ENCODE measurements around the gene KRTAP4-11.
"Not testable (repeated sequence)": the region's sequence is repeated elsewhere in the genome, so short reads cannot be mapped to it uniquely, and the experiment has no call there.

KRTAP4-11 gene

GRCh38 chr17:41083427-41083826, 34.7 kb downstream of the KRTAP4-11 start:
- DNase-seq = not testable (repeated sequence)

GRCh38 chr17:41082626-41083025, 35.5 kb downstream of the KRTAP4-11 start:
- DNase-seq = no peak

DNA sequence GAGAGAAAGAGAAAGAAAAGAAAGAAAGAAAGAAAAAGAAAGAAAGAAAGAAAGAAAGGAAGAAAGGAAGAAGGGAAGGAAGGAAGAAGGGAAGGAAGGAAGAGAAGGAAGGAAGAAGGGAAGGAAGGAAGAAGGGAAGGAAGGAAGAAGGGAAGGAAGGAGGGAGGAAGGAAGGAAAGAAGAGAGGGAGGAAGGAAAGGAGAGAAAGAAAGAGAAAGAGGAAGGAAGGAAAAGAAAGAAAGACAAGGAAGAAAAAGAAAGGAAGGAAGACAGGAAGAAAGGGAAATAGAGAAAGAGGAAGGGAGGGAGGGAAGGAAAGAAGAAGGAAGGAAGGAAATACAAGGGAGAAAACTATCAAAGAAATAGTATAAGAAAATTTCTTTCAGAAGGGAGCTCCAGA, 41.4 kb downstream of the KRTAP4-11 start:
- no peak for DNase-seq

DNA sequence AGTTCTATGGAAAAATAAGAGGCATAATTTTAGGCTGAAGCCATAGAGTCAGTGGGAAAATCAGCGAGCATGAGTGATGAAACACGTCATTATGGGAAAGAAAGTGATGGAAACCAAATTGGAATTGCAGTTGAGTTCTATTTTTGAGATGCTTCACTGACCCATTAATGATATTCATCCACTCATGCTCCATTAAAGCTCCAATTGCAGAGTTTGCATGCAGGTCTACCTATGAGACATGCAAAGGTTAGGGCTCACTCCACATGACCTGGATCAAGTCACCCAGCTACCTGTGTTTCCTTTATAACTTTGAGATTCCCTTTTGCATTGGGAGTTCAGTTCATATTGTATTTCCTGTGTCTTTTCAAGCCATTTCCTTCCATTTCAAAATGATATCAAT, 44.5 kb downstream of the KRTAP4-11 start:
- DNase-seq = no peak

DNA sequence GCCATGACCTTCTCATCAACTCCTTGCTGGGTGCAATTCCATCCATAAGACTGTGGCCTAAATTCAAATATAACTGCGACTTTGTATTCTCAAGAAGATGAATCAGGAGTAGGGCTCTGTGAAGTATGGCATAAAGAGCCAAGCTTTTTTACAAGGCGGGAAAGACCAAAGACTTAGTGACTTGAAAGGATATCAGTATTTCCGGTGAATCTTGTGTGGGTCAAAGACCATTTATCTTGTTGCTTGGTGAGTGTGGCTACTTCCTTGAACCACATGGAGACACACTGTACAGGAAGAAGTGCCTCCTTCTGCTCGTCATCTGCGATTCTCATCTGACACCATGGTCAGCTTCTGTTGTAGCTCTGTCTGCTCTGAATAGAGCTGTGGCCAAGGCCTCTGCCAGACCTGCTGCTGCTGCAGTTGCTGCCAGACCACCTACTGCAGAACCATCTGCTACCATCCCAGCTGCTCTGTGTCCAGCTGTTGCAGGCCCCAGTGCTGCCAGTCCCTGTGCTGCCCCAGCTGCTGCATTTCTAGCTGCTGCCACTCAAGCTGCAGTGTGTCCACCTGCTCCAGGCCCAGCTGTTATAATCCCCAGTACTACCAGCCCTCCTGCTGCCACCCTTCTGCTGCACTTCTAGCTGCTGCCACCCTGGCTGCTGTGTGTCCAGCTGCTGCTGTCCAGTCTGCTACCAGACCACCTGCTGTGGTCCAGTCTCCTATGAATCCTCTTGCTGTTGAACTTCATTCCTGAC, 46.4 kb downstream of the KRTAP4-11 start:
- no peak for DNase-seq

DNA sequence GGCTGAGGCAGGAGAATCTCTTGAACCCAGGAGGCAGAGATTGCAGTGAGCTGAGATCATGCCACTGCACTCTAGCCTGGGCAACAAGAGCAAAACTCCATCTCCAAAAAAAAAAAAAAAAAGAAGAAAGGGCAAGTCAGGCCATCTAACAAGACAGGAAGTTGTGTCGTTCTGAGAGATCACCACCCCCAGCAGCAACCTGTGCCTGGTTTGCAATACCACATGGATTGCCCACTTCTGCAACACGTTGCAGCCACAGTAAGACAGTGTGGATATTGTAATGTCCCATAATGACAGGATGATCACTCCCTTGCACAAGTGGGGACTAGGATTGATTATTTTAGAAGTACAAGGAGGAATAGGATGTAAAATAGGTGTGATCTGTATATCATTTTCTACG, 49.1 kb downstream of the KRTAP4-11 start:
- DNase-seq = no peak

DNA sequence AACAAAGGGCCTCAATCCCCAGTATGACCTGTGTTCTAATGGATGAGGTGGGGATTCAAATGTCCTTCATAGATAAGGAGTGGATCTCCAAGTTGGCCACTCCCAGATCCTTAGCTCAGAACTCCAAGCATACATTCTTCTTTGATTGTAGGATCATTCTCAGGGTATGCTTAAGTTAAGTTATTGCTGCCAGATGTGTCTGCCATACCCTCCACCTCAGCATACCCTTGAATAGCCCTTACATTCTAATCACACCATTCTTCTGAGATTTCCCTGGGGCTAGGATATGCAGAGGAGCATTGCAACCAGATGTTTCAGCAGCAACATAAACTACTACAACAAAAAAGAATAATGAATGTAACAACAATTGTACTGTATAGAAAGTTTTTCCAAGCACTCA, 50.9 kb downstream of the KRTAP4-11 start:
- no peak for DNase-seq
